C4-2B (cell line): Measurements from ENCODE around the gene FOXB2.
"Not testable (repeated sequence)": the region's sequence is repeated elsewhere in the genome, so short reads cannot be mapped to it uniquely, and the experiment has no call there.

Source experiments
- H3K27ac ChIP-seq: fragments of 450-650 bp; 2 replicates; pipeline ENCODE4 v1.5.1; 2017
- ZFX ChIP-seq: fragments of 450-650 bp; IDR thresholded peaks from 2 replicates; pipeline ENCODE4 v1.6.1; 2017
- TF ChIP-seq, protein P1 (sequence below): fragments of 450-650 bp; conservative IDR thresholded peaks from 2 replicates; pipeline ENCODE4 v1.5.1; 2017; ENCODE audit warnings: mild to moderate bottlenecking

FOXB2 gene

DNA sequence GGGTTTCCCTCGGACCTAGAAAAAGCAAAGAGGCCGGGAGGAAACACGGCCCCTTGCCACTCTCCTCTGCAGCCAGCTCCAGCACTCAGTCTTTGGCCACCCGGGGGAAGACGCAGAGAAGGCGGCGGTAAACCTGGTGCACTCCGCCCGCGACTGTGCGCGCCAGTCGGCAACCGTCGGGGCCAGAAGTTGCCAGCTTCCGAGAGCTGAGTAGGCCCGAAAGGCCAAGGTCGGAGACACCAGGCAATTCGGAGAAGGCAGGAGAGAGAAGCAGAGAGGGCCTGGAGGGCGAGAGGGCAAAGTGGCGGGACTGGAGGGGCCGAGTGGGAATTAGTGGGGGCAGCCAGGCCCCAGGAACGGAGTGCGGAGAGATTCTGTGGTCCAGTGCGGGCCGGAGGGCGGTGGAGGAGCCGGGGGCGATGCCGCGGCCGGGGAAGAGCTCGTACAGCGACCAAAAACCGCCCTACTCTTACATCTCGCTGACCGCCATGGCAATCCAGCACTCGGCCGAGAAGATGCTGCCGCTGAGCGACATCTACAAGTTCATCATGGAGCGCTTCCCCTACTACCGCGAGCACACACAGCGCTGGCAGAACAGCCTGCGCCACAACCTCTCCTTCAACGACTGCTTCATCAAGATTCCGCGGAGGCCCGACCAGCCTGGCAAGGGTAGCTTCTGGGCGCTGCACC lies at the start of gene FOXB2:
Gene FOXB2, plus strand, starts transcription at position 420 of the 690 bp plus-strand sequence. Its CDS starts 0 bp downstream, at position 420.
- no peak within 1 kb of the TSS for H3K27ac ChIP-seq
- TF ChIP-seq, protein P1, sequence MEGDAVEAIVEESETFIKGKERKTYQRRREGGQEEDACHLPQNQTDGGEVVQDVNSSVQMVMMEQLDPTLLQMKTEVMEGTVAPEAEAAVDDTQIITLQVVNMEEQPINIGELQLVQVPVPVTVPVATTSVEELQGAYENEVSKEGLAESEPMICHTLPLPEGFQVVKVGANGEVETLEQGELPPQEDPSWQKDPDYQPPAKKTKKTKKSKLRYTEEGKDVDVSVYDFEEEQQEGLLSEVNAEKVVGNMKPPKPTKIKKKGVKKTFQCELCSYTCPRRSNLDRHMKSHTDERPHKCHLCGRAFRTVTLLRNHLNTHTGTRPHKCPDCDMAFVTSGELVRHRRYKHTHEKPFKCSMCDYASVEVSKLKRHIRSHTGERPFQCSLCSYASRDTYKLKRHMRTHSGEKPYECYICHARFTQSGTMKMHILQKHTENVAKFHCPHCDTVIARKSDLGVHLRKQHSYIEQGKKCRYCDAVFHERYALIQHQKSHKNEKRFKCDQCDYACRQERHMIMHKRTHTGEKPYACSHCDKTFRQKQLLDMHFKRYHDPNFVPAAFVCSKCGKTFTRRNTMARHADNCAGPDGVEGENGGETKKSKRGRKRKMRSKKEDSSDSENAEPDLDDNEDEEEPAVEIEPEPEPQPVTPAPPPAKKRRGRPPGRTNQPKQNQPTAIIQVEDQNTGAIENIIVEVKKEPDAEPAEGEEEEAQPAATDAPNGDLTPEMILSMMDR = no peak
- no peak for TF ChIP-seq ZFX

DNA sequence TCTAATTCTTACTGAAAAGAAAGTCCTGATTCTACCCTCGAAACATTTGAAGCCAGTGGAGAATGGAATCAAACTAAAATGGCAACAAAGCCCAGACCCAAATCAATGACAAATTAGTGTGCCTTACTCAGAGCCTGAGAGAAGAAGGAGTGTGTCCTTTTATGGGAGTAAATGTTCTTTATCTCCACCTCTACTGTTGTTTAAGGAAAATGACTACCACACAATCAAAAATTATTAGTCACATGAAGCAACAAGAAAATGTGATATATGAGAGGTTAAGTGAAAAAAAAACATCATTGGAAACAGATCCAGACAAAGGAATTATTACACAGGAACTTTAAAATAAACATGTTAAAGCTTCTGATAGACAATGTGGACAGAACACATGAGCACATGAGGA lies 49.7 kb upstream of the FOXB2 start:
- no peak overlapping the region for H3K27ac ChIP-seq
- no peak for TF ChIP-seq ZFX
- TF ChIP-seq, protein P1 = no peak

DNA sequence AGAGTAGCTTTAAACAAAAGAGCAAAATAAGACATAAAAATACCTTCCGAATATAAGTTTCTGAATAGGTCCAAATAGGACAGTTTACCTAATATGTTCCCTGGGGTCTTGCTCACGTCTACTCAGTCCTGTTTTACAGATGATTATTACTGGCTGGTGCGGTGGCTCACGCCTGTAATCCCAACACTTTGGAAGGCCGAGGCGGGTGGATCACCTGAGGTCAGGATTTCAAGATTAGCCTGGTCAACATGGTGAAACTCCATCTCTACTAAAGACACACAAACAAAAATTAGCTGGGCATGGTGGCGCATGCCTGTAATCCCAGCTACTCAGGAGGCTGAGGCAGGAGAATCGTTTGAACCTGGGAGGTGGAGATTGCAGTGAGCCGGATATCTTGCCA lies 40.6 kb upstream of the FOXB2 start:
- H3K27ac ChIP-seq = not testable (repeated sequence)

DNA sequence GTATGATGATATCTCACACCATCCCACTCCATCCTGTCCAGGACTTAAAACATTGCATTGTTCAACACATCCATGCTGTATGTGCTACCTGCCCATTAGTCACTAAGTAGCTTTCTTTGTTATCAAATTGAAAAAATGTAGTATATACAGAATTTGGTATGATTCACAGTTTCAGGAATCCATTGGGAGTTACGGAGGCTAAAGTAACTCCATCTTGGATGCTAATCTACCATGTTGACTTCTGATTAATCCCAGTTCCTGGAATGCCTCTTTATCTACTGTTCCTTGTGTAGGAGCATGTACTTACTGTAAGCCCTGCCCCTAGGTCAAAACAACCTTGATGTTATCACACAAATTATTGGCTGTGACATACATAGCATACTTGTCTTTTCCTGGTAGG lies 38.9 kb upstream of the FOXB2 start:
- TF ChIP-seq, protein P1 = no peak
- TF ChIP-seq ZFX = no peak
- no peak overlapping the region for H3K27ac ChIP-seq

DNA sequence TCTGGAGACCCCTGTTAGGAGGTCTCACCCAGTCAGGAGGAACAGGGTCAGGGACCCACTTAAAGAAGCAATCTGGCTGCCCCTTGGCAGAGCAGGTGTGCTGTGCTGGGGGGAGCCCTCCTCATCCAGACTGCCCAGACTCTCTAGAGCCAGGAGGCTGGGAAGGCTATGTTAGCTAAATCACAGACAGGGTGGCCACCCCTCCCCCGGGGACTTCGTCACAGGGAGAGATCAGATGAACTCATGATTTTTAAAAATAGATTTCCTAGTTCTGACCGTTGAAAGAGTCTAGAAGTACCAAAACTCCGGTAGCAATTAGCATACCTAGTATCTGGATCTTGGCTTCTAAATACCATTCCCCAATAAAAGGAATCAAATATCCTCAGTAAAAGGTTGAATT lies 35.0 kb upstream of the FOXB2 start:
- TF ChIP-seq, protein P1 = no peak
- TF ChIP-seq ZFX = no peak
- H3K27ac ChIP-seq = peak overlapping the region; percentile 21; the same call in 1 of the 2 replicates

DNA sequence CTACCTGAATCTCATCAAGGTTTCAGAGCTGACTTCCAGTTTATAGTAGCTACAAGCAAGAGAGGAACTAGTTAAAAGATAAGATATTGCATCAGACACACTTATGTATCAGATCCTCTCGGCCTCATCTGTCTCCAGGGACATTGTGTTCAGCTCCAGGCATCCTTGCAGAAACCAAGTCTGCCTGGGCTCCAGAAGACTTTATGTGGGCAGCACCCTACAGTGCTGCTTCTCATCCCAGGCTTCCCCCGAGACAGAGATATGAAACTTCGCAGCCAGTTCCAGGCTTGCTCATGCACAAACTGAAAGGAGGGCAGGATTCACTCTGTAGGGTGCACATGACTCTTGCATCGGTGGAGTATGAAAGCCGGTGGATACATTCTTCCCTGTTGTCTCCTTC lies 33.9 kb upstream of the FOXB2 start:
- no peak for TF ChIP-seq ZFX
- TF ChIP-seq, protein P1 = no peak
- 0 out of 2 replicates have a peak overlapping the region, but pooled peaks have one; percentile 13 for H3K27ac ChIP-seq

DNA sequence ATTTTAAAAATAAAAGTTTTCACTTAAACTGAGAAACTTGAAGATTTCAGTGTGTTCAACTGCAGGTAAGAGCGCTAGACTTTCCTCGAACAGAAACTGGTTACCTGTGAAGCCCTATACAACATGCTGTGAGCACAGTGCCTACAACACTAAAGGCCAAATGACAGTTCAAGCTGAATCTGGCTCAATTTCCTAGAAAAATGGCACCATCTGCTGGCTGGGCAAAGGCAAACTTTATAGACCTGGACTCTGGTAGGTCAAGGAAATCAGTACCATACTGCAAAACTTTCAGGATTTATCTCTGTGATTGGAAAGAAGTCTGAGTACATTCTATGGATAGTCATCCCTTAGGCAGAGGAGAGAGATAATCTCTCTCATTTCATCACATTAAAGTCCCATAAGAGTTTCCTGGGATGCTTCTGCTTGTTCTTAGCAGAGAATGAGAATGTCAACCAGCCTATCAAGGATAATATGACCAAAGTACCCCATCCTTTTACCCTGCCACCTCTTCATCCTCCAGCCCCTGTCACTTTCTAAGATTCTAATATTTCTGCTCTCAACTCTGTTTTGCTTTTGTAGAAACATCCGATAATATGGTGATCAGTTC lies 31.8 kb upstream of the FOXB2 start:
- TF ChIP-seq, protein P1 = peak; percentile 74
- TF ChIP-seq ZFX = no peak

DNA sequence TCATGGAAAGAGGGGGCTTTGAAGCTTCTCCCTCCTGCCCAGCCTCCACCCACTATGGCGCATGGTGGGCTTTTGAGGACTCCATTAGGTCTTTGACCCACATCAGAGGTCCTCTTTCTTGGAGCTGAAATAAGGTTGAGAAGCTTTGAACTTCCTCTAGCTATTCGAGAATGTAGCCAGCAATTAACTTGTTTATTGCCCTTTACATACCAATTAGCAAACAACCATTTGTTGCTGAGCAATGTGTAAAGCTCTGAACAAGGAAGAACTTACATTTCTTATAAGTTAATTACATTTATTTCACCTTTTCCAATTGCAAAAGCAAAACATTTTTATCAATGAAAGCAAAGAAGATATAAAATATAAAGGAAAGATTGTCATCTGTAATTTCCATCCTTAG lies 30.5 kb upstream of the FOXB2 start:
- H3K27ac ChIP-seq = no peak overlapping the region; the same call in 1 of the 2 replicates

More for the DNA sequence above, 31.8 kb upstream of the FOXB2 start:
- no peak overlapping the region for H3K27ac ChIP-seq

More for the DNA sequence above, 30.5 kb upstream of the FOXB2 start:
- TF ChIP-seq, protein P1 = no peak
- no peak for TF ChIP-seq ZFX
